Measurements from ENCODE around the gene ACAP1. TPM values are rescaled to one million over a fixed set of nuclear protein-coding genes. Genes with fewer than 3 reads are reported as not detected.
"Not testable (repeated sequence)": the region's sequence is repeated elsewhere in the genome, so short reads cannot be mapped to it uniquely, and the experiment has no call there.

The ACAP1 gene
- total RNA-seq, 1 donor from 2014 or later: 328 TPM

DNA sequence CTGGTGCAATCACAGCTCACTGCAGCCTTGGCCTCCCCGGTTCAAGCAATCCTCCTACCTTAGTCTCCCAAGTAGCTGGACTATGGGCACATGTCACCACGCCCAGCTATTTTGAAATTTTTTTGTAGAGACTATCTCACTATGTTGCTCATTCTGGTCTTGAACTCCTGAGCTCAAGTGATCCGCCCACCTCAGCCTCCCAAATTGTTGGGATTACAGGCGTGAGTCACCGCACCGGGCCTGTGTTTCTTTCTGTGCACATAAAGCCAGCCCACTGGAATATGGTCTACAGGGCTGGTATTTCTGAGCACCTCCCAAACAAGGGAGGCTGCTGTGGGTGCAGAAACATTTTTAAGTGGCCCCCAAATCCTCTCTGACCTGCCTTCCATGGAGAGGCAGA is 27.0 kb downstream of the ACAP1 start:
- H3K27me3 Mint-ChIP-seq: no peaks in the 10 kb centered on the region
- DNase-seq (no peak), ATAC-seq (ENCODE audit: low read depth) (no peak)
- no peaks in the 10 kb centered on the region for H3K9me3 Mint-ChIP-seq
- intact Hi-C loops (cut with micrococcal nuclease): no loop called here
- ChIA-PET CTCF (no interaction called here), POLR2A (interaction anchor here (0.6 kb wide), 1 partner anchor 240 kb away, joined by 6 read pairs; no protein-coding TSS in a partner anchor)
- H3K4me1 Mint-ChIP-seq: no peaks in the 10 kb centered on the region
- H3K4me3 Mint-ChIP-seq: no peak overlapping the region
- H3K27ac Mint-ChIP-seq: no peak overlapping the region
- H3K36me3 Mint-ChIP-seq (ENCODE audit: low read depth): no peaks in the 10 kb centered on the region
- TF ChIP-seq CTCF (IDR thresholded peaks at IDR 0.05): no peak

DNA sequence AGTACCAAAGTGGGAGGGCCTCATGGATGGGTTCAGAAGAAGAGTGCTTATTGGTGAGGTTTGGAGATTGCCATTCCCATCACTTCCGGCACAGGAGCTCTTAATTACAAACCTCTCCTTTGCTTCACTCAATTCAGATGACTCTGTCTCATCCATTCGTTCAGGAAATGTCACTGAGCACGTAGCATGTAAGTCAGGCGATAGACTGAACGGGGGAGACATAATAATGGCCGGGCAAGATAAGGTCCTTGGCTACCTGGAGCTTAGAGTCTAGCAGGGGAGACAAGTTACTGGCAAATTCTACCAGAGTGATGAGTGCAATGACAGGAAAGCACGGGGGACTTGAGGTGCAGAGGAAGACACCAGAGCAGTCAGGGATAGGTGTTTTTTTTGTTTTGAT is 29.6 kb downstream of the ACAP1 start:
- H3K4me3 Mint-ChIP-seq; DNase-seq; H3K4me1 Mint-ChIP-seq; H3K27me3 Mint-ChIP-seq; intact Hi-C loops (cut with micrococcal nuclease); H3K36me3 Mint-ChIP-seq (ENCODE audit: low read depth); H3K27ac Mint-ChIP-seq; POLR2A ChIA-PET; ATAC-seq (ENCODE audit: low read depth); H3K9me3 Mint-ChIP-seq; CTCF ChIA-PET: not testable (repeated sequence)

GRCh38 chr17:7367083-7367482 is 30.8 kb downstream of the ACAP1 start:
- Mint-ChIP-seq H3K9me3 (no peaks in the 10 kb centered on the region), H3K27ac (no peak overlapping the region), H3K4me3 (no peak overlapping the region), H3K4me1 (no peaks in the 10 kb centered on the region), H3K27me3 (no peaks in the 10 kb centered on the region), H3K36me3 (ENCODE audit: low read depth) (no peaks in the 10 kb centered on the region)
- no peak for ATAC-seq (ENCODE audit: low read depth)
- ChIA-PET POLR2A (interaction anchor here (0.7 kb wide), 1 partner anchor 36 kb away, joined by 5 read pairs; no protein-coding TSS in a partner anchor), CTCF (no interaction called here)
- DNase-seq: no peak
- no peak for TF ChIP-seq CTCF (IDR thresholded peaks at IDR 0.05)
- intact Hi-C loops (cut with micrococcal nuclease): no loop called here

GRCh38 chr17:7367918-7368598 is 31.7 kb downstream of the ACAP1 start:
- TF ChIP-seq CTCF (IDR thresholded peaks at IDR 0.05): no peak
- H3K9me3 Mint-ChIP-seq: no peaks in the 10 kb centered on the region
- no peak overlapping the region for H3K27ac Mint-ChIP-seq
- intact Hi-C loops (cut with micrococcal nuclease): no loop called here
- H3K4me1 Mint-ChIP-seq: no peaks in the 10 kb centered on the region
- no peaks in the 10 kb centered on the region for H3K36me3 Mint-ChIP-seq (ENCODE audit: low read depth)
- ATAC-seq (ENCODE audit: low read depth) (no peak), DNase-seq (no peak)
- H3K4me3 Mint-ChIP-seq: no peak overlapping the region
- POLR2A ChIA-PET: no interaction called here
- H3K27me3 Mint-ChIP-seq: no peaks in the 10 kb centered on the region
- CTCF ChIA-PET: no interaction called here

- H3K27ac Mint-ChIP-seq; H3K9me3 Mint-ChIP-seq; DNase-seq; H3K36me3 Mint-ChIP-seq (ENCODE audit: low read depth); H3K27me3 Mint-ChIP-seq; H3K4me3 Mint-ChIP-seq; H3K4me1 Mint-ChIP-seq; ATAC-seq (ENCODE audit: low read depth); POLR2A ChIA-PET; intact Hi-C loops (cut with micrococcal nuclease); CTCF ChIA-PET: not testable (repeated sequence)
These were observed 32.3 kb downstream of the ACAP1 start for GRCh38 chr17:7368599-7368994.

GRCh38 chr17:7369825-7370224 is 33.5 kb downstream of the ACAP1 start:
- H3K36me3 Mint-ChIP-seq (ENCODE audit: low read depth): no peaks in the 10 kb centered on the region
- H3K9me3 Mint-ChIP-seq: no peaks in the 10 kb centered on the region
- DNase-seq (no peak), ATAC-seq (ENCODE audit: low read depth) (no peak)
- no peak overlapping the region for H3K4me3 Mint-ChIP-seq
- no peaks in the 10 kb centered on the region for H3K4me1 Mint-ChIP-seq
- CTCF ChIA-PET: no interaction called here
- H3K27ac Mint-ChIP-seq: no peak overlapping the region
- H3K27me3 Mint-ChIP-seq: no peaks in the 10 kb centered on the region
- intact Hi-C loops (cut with micrococcal nuclease): no loop called here
- POLR2A ChIA-PET: no interaction called here
- TF ChIP-seq CTCF (IDR thresholded peaks at IDR 0.05): no peak
